PC-9 (cell line): Measurements from ENCODE around the gene PIK3R3. TPM values are rescaled to one million over a fixed set of nuclear protein-coding genes. Genes with fewer than 3 reads are reported as not detected.

Experiments used
- BruUV-seq: library from RNA; stranded (reverse); fragments of 400-500 nt; replicated peaks from 2 replicates; lab custom pipeline; 2021; lab: Mats Ljungman, UMichigan
- CTCF ChIA-PET: fragments of 300-600 bp; sonication (Branson Sonifier 250); formaldehyde crosslinking; loops from one replicate; lab custom pipeline; 2022; ENCODE audit warnings: antibody characterized with exemption; lab: Charles Lee
- POLR2A ChIA-PET: fragments of 300-600 bp; sonication (Branson Sonifier 250); formaldehyde crosslinking; loops from one replicate; lab custom pipeline; 2022; ENCODE audit warnings: antibody characterized with exemption; ENCODE audit not compliant: unreplicated experiment; lab: Charles Lee
- DNase-seq, 2 experiments: peaks; one replicate each; pipeline versions ENCODE4 v3.0.0 to v3.0.0-alpha.2; 2015 to 2022; ENCODE audit warnings: mixed read lengths in 1 of 2
- H2AFZ ChIP-seq: fragments of 200-600 bp; sonication (generic); 2 replicates; pipeline ENCODE4 v1.8.1; 2017; ENCODE audit warnings: antibody characterized with exemption
- H3F3A ChIP-seq: fragments of 200-600 bp; sonication (generic); 2 replicates; pipeline ENCODE4 v1.8.1; 2017; ENCODE audit warnings: antibody characterized with exemption, mild to moderate bottlenecking, low read depth; ENCODE audit not compliant: insufficient read depth
- H3K27ac ChIP-seq: fragments of 200-600 bp; sonication (generic); 2 replicates; pipeline ENCODE4 v1.6.1; 2016; ENCODE audit warnings: mixed run types
- H3K27me3 ChIP-seq: fragments of 200-600 bp; sonication (generic); 2 replicates; pipeline ENCODE4 v1.6.1; 2016; ENCODE audit warnings: low read depth, mixed run types; ENCODE audit not compliant: insufficient read depth
- H3K36me3 ChIP-seq: fragments of 200-600 bp; sonication (generic); 2 replicates; pipeline ENCODE4 v1.6.1; 2016; ENCODE audit warnings: low read depth, mixed run types
- H3K4me1 ChIP-seq: fragments of 200-600 bp; sonication (generic); replicated peaks from 2 replicates; pipeline ENCODE4 v1.6.1; 2016; ENCODE audit warnings: mixed run types; ENCODE audit not compliant: insufficient read depth
- H3K4me2 ChIP-seq: fragments of 200-600 bp; sonication (generic); 2 replicates; pipeline ENCODE4 v1.6.1; 2017; ENCODE audit warnings: mixed run types
- H3K4me3 ChIP-seq: fragments of 200-600 bp; sonication (generic); 2 replicates; pipeline ENCODE4 v1.6.1; 2016; ENCODE audit warnings: mixed run types
- H3K79me2 ChIP-seq: fragments of 200-600 bp; sonication (generic); 2 replicates; pipeline ENCODE4 v1.6.1; 2017; ENCODE audit warnings: low read depth, mixed run types
- H3K9me2 ChIP-seq: fragments of 200-600 bp; sonication (generic); 2 replicates; pipeline ENCODE4 v1.8.1; 2017; ENCODE audit warnings: mild to moderate bottlenecking; ENCODE audit not compliant: insufficient read depth
- H3K9me3 ChIP-seq: fragments of 200-600 bp; sonication (generic); 2 replicates; pipeline ENCODE4 v1.8.1; 2016; ENCODE audit warnings: low read depth; ENCODE audit not compliant: insufficient read depth
- H4K20me1 ChIP-seq: fragments of 200-600 bp; sonication (generic); 2 replicates; pipeline ENCODE4 v1.8.1; 2017; ENCODE audit not compliant: insufficient read depth
- EZH2 ChIP-seq: fragments of 200-600 bp; sonication (generic); IDR thresholded peaks from 2 replicates; pipeline ENCODE4 v1.8.0; 2017; ENCODE audit warnings: antibody characterized with exemption, low read depth
- intact Hi-C: fragments of 100-400 bp; cut with micrococcal nuclease; formaldehyde crosslinking; loops from one replicate; pipeline ENCODE4 v1.10.0; 2022; ENCODE audit not compliant: unreplicated experiment
- total RNA-seq: library from RNA; stranded (reverse); gene quantifications from 2 replicates; pipeline ENCODE4 v1.2.3, GENCODE V29; 2021
- TF ChIP-seq, protein P1 (sequence below): fragments of 200-600 bp; sonication (generic); conservative IDR thresholded peaks from 2 replicates; pipeline ENCODE4 v1.6.1; 2017; ENCODE audit warnings: mixed run types, antibody characterized with exemption, mild to moderate bottlenecking, moderate library complexity

Gene PIK3R3
- total RNA-seq, 1 experiment from 2014 or later: 44.2 TPM

DNA sequence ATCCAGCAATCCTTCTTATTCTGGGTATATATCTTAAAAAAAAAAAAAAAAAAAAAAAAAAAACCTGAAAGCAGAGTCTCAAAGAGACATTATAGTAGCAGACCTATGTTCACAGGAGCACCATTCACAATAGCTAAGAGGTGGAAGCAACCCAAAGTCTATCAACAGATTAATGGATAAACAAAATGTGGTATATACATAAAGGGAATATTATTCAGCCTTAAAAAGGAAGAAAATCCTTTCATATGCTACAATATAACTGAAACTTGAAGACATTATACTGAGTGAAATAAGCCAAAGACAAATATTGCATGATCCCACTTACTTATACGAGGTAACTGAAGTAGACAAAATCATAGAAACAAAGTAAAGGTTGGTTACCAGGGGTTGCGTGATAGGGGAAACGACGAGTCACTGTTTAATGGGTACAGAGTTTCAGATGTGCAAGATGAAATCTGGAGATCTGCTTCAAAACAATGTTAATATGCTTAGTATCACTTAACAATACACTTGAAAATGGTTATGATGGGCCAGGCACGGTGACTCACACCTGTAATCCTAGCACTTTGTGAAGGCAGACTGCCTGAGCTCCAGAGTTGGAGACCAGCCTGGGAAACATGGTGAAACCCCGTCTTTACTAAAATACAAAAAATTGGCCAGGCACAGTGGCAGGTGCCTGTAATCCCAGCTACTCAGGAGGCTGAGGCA lies 29.5 kb downstream of the PIK3R3 start:
- H3K9me3 ChIP-seq: peaks cover 7% of the 10 kb centered on the region; the same call in 1 of the 2 replicates
- peaks cover 31% of the 10 kb centered on the region for H3K36me3 ChIP-seq
- H3K4me1 ChIP-seq: 0 out of 2 replicates have a peak, but pooled peaks cover 6% of the 10 kb centered on the region
- no peak for TF ChIP-seq EZH2
- TF ChIP-seq, protein P1, sequence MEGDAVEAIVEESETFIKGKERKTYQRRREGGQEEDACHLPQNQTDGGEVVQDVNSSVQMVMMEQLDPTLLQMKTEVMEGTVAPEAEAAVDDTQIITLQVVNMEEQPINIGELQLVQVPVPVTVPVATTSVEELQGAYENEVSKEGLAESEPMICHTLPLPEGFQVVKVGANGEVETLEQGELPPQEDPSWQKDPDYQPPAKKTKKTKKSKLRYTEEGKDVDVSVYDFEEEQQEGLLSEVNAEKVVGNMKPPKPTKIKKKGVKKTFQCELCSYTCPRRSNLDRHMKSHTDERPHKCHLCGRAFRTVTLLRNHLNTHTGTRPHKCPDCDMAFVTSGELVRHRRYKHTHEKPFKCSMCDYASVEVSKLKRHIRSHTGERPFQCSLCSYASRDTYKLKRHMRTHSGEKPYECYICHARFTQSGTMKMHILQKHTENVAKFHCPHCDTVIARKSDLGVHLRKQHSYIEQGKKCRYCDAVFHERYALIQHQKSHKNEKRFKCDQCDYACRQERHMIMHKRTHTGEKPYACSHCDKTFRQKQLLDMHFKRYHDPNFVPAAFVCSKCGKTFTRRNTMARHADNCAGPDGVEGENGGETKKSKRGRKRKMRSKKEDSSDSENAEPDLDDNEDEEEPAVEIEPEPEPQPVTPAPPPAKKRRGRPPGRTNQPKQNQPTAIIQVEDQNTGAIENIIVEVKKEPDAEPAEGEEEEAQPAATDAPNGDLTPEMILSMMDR: no peak
- no peaks in the 10 kb centered on the region for H3K9me2 ChIP-seq
- ChIA-PET CTCF (no interaction called here), POLR2A (no interaction called here)
- no peak overlapping the region for H3K4me2 ChIP-seq
- peaks cover 12% of the 10 kb centered on the region; the same call in 1 of the 2 replicates for H4K20me1 ChIP-seq
- no peak overlapping the region for H3K4me3 ChIP-seq
- DNase-seq: peak; percentile 29 to 62
- H2AFZ ChIP-seq: no peak overlapping the region
- H3F3A ChIP-seq: peaks cover 70% of the 10 kb centered on the region
- H3K27me3 ChIP-seq: no peaks in the 10 kb centered on the region
- intact Hi-C loops: no loop called here
- no TSS peak for BruUV-seq
- H3K79me2 ChIP-seq: peaks cover 96% of the 10 kb centered on the region
- peak overlapping the region; percentile 67 for H3K27ac ChIP-seq

DNA sequence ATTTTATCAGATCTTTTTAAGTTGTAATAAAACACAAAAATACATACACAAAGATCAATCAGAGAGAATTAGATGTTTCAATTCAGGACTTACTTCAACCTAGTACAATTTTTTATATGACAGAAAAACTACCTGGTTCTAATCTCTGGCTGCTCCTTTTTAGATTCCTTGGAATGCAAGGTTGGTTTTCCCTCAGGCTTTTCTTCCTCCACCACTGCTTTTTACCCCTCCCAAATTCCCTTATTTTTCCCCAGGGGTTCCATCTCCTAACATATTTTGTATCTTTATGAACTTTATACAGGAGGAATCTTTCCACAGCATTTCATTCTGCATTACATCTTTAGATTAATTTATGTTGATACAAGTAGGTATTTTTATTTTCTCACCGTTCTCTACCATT lies 33.2 kb downstream of the PIK3R3 start:
- BruUV-seq: no TSS peak
- POLR2A ChIA-PET: no interaction called here
- H3K79me2 ChIP-seq: peaks cover 96% of the 10 kb centered on the region

DNA sequence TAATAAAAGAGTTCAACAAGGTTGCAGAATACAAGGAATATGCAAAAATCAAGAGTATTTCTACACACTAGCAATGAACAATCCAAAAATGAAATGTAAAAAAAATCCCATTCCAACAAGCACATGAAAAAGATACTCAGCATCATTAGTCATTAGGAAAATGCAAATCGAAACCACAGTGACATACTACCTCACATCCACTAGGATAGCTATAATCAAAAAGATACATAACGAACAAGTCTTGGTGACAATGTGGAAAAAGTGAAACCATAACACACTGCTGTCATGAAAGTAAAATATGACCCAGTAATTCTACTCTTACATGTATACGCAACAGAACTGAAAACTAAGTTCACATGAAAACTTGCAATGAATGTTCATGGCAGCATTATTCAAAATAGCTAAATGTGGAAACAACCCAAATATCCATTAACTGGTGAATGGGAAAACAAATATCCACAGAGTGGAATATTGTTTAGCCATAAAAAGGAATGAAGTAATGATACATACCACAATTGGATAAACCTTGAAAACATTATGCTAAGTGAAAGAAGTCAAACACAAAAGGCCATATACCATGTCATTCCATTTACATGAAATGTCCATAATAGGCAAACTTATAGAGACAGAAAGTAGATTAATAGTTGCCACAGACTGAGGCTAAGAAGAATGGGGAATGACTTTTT lies 34.3 kb downstream of the PIK3R3 start:
- CTCF ChIA-PET: interaction anchor here (0.7 kb wide), 1 partner anchor 57 kb away, joined by 14 read pairs; no protein-coding TSS in a partner anchor

More for the DNA sequence above, 33.2 kb downstream of the PIK3R3 start:
- peaks cover 55% of the 10 kb centered on the region for H3F3A ChIP-seq
- intact Hi-C loops: no loop called here
- no peak for TF ChIP-seq EZH2
- TF ChIP-seq, protein P1: no peak
- H3K27me3 ChIP-seq: no peaks in the 10 kb centered on the region
- H3K4me2 ChIP-seq: no peak overlapping the region
- H3K4me3 ChIP-seq: no peak overlapping the region
- DNase-seq: no peak
- peaks cover 31% of the 10 kb centered on the region for H3K36me3 ChIP-seq
- no peak overlapping the region for H3K27ac ChIP-seq
- CTCF ChIA-PET: no interaction called here
- H3K9me2 ChIP-seq: no peaks in the 10 kb centered on the region
- no peak overlapping the region for H2AFZ ChIP-seq
- peaks cover 25% of the 10 kb centered on the region for H4K20me1 ChIP-seq
- 0 out of 2 replicates have a peak, but pooled peaks cover 6% of the 10 kb centered on the region for H3K4me1 ChIP-seq
- H3K9me3 ChIP-seq: peaks cover 7% of the 10 kb centered on the region; the same call in 1 of the 2 replicates

More for the DNA sequence above, 34.3 kb downstream of the PIK3R3 start:
- DNase-seq: no peak
- Histone ChIP-seq H3K36me3 (peaks cover 33% of the 10 kb centered on the region), H3K9me3 (peaks cover 7% of the 10 kb centered on the region; the same call in 1 of the 2 replicates), H3K27me3 (no peaks in the 10 kb centered on the region), H3F3A (peaks cover 50% of the 10 kb centered on the region), H3K4me2 (no peak overlapping the region), H3K9me2 (no peaks in the 10 kb centered on the region), H3K4me1 (0 out of 2 replicates have a peak, but pooled peaks cover 5% of the 10 kb centered on the region), H2AFZ (no peak overlapping the region), H3K79me2 (peaks cover 97% of the 10 kb centered on the region), H4K20me1 (peaks cover 24% of the 10 kb centered on the region), H3K4me3 (no peak overlapping the region), H3K27ac (no peak overlapping the region)
- intact Hi-C loops: no loop called here
- TF ChIP-seq EZH2: no peak
- TF ChIP-seq, protein P1: no peak
- BruUV-seq: no TSS peak
- POLR2A ChIA-PET: interaction anchor here (0.6 kb wide), 1 partner anchor 102 kb away, joined by 3 read pairs; no protein-coding TSS in a partner anchor
